DND-41 (cell line): ENCODE results near the gene ZHX3.

Experiments
- CTCF ChIP-seq: IDR thresholded peaks from 2 replicates; pipeline ENCODE4 v1.5.1; 2012; ENCODE audit warnings: borderline replicate concordance, low read length, moderate library complexity, mild to moderate bottlenecking; ENCODE audit not compliant: poor library complexity, severe bottlenecking; ENCODE audit errors: extremely low read depth
- EZH2 ChIP-seq: IDR thresholded peaks from 3 replicates; pipeline ENCODE4 v1.6.1; 2012; ENCODE audit warnings: borderline replicate concordance, low read depth, mild to moderate bottlenecking, moderate library complexity, low read length, inconsistent platforms; ENCODE audit not compliant: severe bottlenecking

DNA sequence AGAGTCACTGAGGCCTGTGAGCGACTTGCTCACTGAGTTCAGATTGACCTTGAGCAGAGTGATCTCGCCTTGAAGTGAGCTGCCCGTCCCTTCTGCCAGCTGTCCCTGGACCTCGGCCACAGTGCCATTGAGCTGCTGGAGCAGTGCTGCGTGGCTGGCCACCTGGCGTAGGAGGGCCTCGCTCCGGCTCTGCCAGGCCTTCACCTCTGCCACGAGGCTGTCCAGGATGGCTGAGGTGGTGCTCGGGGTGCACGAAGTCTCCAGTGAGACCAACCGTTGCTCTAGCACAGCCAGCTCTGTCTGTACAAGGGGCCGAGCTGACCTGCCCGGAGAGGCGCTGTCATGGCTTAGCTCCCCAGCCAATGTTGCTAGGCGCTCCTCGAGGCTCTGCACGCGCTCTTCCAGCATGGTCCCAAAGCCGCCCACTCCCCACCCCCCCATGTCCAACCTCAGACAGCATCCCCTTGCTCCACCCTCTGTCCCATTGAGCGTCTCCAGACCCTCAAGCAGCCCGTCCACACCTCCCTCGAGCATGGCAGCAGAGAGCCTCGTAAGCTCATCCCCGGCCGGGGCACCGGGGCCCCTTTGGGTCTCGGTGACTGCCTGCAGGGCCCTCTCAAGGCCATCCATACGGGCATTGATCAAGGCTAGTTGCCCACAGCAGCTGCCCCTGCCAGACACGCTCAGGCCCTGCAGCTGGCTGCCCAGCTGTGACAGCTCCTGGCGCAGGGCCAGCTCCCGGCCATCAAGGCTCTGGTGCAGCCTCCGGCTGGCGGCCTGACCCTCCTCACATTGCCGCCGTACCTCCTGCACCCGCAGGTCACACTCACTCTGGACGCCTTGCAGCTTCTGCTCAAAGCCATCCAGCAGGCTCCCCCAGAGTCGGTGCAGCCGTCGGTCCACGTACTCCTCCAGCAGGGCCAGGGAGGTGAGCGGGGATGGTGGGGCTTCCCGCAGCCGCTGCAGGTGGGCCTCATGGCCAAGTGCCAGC, 44.5 kb upstream of the ZHX3 start:
- TF ChIP-seq CTCF: no peak
- no peak for TF ChIP-seq EZH2
